Astrocyte of the hippocampus (primary cell): ENCODE results near the gene SERPING1.

Experiments
- DNase-seq: peaks from one replicate; pipeline ENCODE4 v3.0.0; 2011; ENCODE audit warnings: low read depth, low spot score

The SERPING1 gene

GRCh38 chr11:57597916-57598830 lies 688 bp downstream of the SERPING1 start:
- peak; percentile 52 for DNase-seq

- DNase-seq: peak; percentile 10
These were observed 1.3 kb downstream of the SERPING1 start for GRCh38 chr11:57598831-57599155.

- DNase-seq: no peak
These were observed 1.9 kb downstream of the SERPING1 start for GRCh38 chr11:57599381-57599780.

GRCh38 chr11:57601297-57601696 lies 3.8 kb downstream of the SERPING1 start:
- no peak for DNase-seq

GRCh38 chr11:57604296-57605027 lies 7.0 kb downstream of the SERPING1 start:
- no peak for DNase-seq

GRCh38 chr11:57605028-57605420 lies 7.5 kb downstream of the SERPING1 start:
- DNase-seq: no peak

GRCh38 chr11:57610170-57610569 lies 12.7 kb downstream of the SERPING1 start:
- DNase-seq: no peak

- DNase-seq: no peak
These were observed 16.8 kb downstream of the SERPING1 start for GRCh38 chr11:57614234-57614772.

- DNase-seq: no peak
These were observed 17.8 kb downstream of the SERPING1 start for GRCh38 chr11:57615308-57615707.

GRCh38 chr11:57616595-57616994 lies 19.1 kb downstream of the SERPING1 start:
- no peak for DNase-seq

- no peak for DNase-seq
These were observed 21.0 kb downstream of the SERPING1 start for GRCh38 chr11:57618438-57618837.

GRCh38 chr11:57619331-57619730 lies 21.8 kb downstream of the SERPING1 start:
- no peak for DNase-seq

GRCh38 chr11:57620467-57620866 lies 23.0 kb downstream of the SERPING1 start:
- DNase-seq: no peak

GRCh38 chr11:57622263-57622662 lies 24.8 kb downstream of the SERPING1 start:
- no peak for DNase-seq

GRCh38 chr11:57624864-57625263 lies 27.4 kb downstream of the SERPING1 start:
- DNase-seq: no peak

GRCh38 chr11:57626895-57627294 lies 29.4 kb downstream of the SERPING1 start:
- DNase-seq: no peak

- DNase-seq: no peak
These were observed 32.7 kb downstream of the SERPING1 start for GRCh38 chr11:57630171-57630570.

- DNase-seq: no peak
These were observed 34.6 kb downstream of the SERPING1 start for GRCh38 chr11:57632116-57632515.

GRCh38 chr11:57633394-57634070 lies 36.0 kb downstream of the SERPING1 start:
- DNase-seq: no peak

GRCh38 chr11:57634311-57634710 lies 36.8 kb downstream of the SERPING1 start:
- DNase-seq: no peak

GRCh38 chr11:57635246-57635645 lies 37.8 kb downstream of the SERPING1 start:
- DNase-seq: no peak

- DNase-seq: no peak
These were observed 40.1 kb downstream of the SERPING1 start for GRCh38 chr11:57637626-57638004.
